Mesendoderm (in vitro differentiated cells): ENCODE measurements around the gene EVI5L.

ENCODE experiments used
- DNase-seq: peaks from one replicate; pipeline ENCODE4 v3.0.0; 2013
- H2AK5ac ChIP-seq: 2 replicates; pipeline ENCODE4 v1.6.1; 2013; ENCODE audit warnings: low read length, inconsistent platforms
- H2BK120ac ChIP-seq: 2 replicates; pipeline ENCODE4 v1.6.1; 2013; ENCODE audit warnings: low read depth, mild to moderate bottlenecking, low read length, moderate library complexity, mixed read lengths
- H2BK15ac ChIP-seq: replicated peaks from 2 replicates; pipeline ENCODE4 v1.6.1; 2013; ENCODE audit warnings: low read depth, mild to moderate bottlenecking, moderate library complexity
- H2BK5ac ChIP-seq: 2 replicates; pipeline ENCODE4 v1.6.1; 2013; ENCODE audit warnings: low read length, inconsistent platforms
- H3K18ac ChIP-seq: 2 replicates; pipeline ENCODE4 v1.6.1; 2013; ENCODE audit warnings: mild to moderate bottlenecking, low read length, mixed read lengths
- H3K23ac ChIP-seq: one replicate; pipeline ENCODE4 v1.6.1; 2013; ENCODE audit warnings: low read length
- H3K27ac ChIP-seq: 2 replicates; pipeline ENCODE4 v1.5.1; 2013; ENCODE audit warnings: low read depth, mild to moderate bottlenecking, inconsistent platforms, low read length, moderate library complexity
- H3K27me3 ChIP-seq: 2 replicates; pipeline ENCODE4 v1.6.1; 2013; ENCODE audit warnings: low read length, control low read depth, mild to moderate bottlenecking, inconsistent platforms; ENCODE audit not compliant: insufficient read depth, poor library complexity
- H3K36me3 ChIP-seq: 2 replicates; pipeline ENCODE4 v1.6.1; 2013; ENCODE audit warnings: low read length, inconsistent platforms; ENCODE audit not compliant: control insufficient read depth, insufficient read depth
- H3K4ac ChIP-seq: one replicate; pipeline ENCODE4 v1.6.1; 2013; ENCODE audit warnings: low read depth, mild to moderate bottlenecking, low read length, moderate library complexity
- H3K4me1 ChIP-seq: 2 replicates; pipeline ENCODE4 v1.6.1; 2013; ENCODE audit warnings: low read depth, low read length, inconsistent platforms; ENCODE audit not compliant: control insufficient read depth
- H3K4me2 ChIP-seq: 2 replicates; pipeline ENCODE4 v1.6.1; 2013; ENCODE audit warnings: low read length
- H3K4me3 ChIP-seq: 2 replicates; pipeline ENCODE4 v1.5.1; 2013; ENCODE audit warnings: mild to moderate bottlenecking, low read length
- H3K56ac ChIP-seq: one replicate; pipeline ENCODE4 v1.6.1; 2013; ENCODE audit warnings: low read length
- H3K79me1 ChIP-seq: 2 replicates; pipeline ENCODE4 v1.6.1; 2013; ENCODE audit warnings: low read length, inconsistent platforms
- H3K79me2 ChIP-seq: 2 replicates; pipeline ENCODE4 v1.6.1; 2013; ENCODE audit warnings: mild to moderate bottlenecking, low read length; ENCODE audit not compliant: control insufficient read depth, insufficient read depth
- H3K9ac ChIP-seq: 2 replicates; pipeline ENCODE4 v1.6.1; 2013; ENCODE audit warnings: low read length, inconsistent platforms
- H4K5ac ChIP-seq: one replicate; pipeline ENCODE4 v1.6.1; 2013; ENCODE audit warnings: low read length
- H4K8ac ChIP-seq: one replicate; pipeline ENCODE4 v1.6.1; 2013; ENCODE audit warnings: low read depth, mild to moderate bottlenecking, control low read depth, low read length, moderate library complexity
- WGBS: extraction: QIAGEN DNeasy Blood & Tissue Kit; methylation state at CpG from one replicate; pipeline ENCODE4 v1.1.7; 2013; ENCODE audit warnings: low lambda C conversion rate, missing lambda C conversion rate; ENCODE audit not compliant: insufficient coverage; ENCODE audit errors: extremely low coverage; 5-methylcytosine and 5-hydroxymethylcytosine counted together

Gene EVI5L

GRCh38 chr19:7823686-7824301 lies 6.2 kb upstream of the EVI5L start:
- Histone ChIP-seq H3K79me1 (no peaks in the 10 kb centered on the region), H2BK120ac (no peak overlapping the region), H3K9ac (no peak overlapping the region), H3K27ac (no peak overlapping the region), H2AK5ac (no peak overlapping the region), H2BK5ac (no peak overlapping the region), H3K56ac (no peak overlapping the region), H3K4ac (no peak overlapping the region), H4K5ac (no peak overlapping the region), H4K8ac (no peak overlapping the region), H2BK15ac (no peak overlapping the region), H3K79me2 (no peaks in the 10 kb centered on the region), H3K4me3 (no peak overlapping the region), H3K4me1 (no peaks in the 10 kb centered on the region), H3K18ac (no peak overlapping the region), H3K36me3 (no peaks in the 10 kb centered on the region), H3K23ac (no peak overlapping the region), H3K27me3 (peaks cover 2% of the 10 kb centered on the region), H3K4me2 (no peak overlapping the region)
- no CpG with 5 or more reads among the region's 9 CpGs for WGBS
- no peak for DNase-seq

GRCh38 chr19:7829166-7829520 lies 875 bp upstream of the EVI5L start:
- Histone ChIP-seq H2BK120ac (no peak overlapping the region), H3K79me2 (no peaks in the 10 kb centered on the region), H3K4me1 (no peaks in the 10 kb centered on the region), H3K36me3 (no peaks in the 10 kb centered on the region), H3K9ac (peak overlapping the region; percentile 37), H3K27ac (no peak overlapping the region), H3K27me3 (peaks cover 2% of the 10 kb centered on the region), H3K4me3 (no peak overlapping the region), H2BK15ac (no peak overlapping the region), H4K8ac (no peak overlapping the region), H3K4me2 (peak overlapping the region; percentile 28), H4K5ac (no peak overlapping the region), H3K79me1 (no peaks in the 10 kb centered on the region), H2AK5ac (no peak overlapping the region), H2BK5ac (no peak overlapping the region), H3K23ac (no peak overlapping the region), H3K4ac (no peak overlapping the region), H3K18ac (no peak overlapping the region), H3K56ac (peak overlapping the region; percentile 65)
- no CpG with 5 or more reads among the region's 18 CpGs for WGBS
- no peak for DNase-seq

- Histone ChIP-seq H4K5ac (no peak overlapping the region), H3K4me2 (no peak overlapping the region), H3K79me2 (no peaks in the 10 kb centered on the region), H3K4ac (no peak overlapping the region), H3K4me3 (peak overlapping the region; percentile 44), H3K27ac (no peak overlapping the region), H2BK15ac (no peak overlapping the region), H3K23ac (no peak overlapping the region), H3K18ac (peak overlapping the region; percentile 42), H2BK5ac (no peak overlapping the region), H3K27me3 (peaks cover 2% of the 10 kb centered on the region), H3K56ac (peak overlapping the region; percentile 76), H3K9ac (peak overlapping the region; percentile 59), H2AK5ac (no peak overlapping the region), H3K36me3 (no peaks in the 10 kb centered on the region), H3K4me1 (no peaks in the 10 kb centered on the region), H3K79me1 (no peaks in the 10 kb centered on the region), H2BK120ac (no peak overlapping the region), H4K8ac (no peak overlapping the region)
- WGBS, result no CpG with 5 or more reads among the region's 53 CpGs
- DNase-seq, result no peak
These were observed 304 bp downstream of the EVI5L start for GRCh38 chr19:7830272-7830771.

GRCh38 chr19:7830823-7831222 lies 805 bp downstream of the EVI5L start:
- no CpG with 5 or more reads among the region's 7 CpGs for WGBS
- H2AK5ac ChIP-seq, result no peak overlapping the region
- no peaks in the 10 kb centered on the region for H3K79me1 ChIP-seq
- no peak overlapping the region for H2BK5ac ChIP-seq
- no peak overlapping the region for H3K4me3 ChIP-seq
- H3K4me2 ChIP-seq, result no peak overlapping the region
- no peak for DNase-seq
- H2BK120ac ChIP-seq, result no peak overlapping the region
- no peak overlapping the region for H3K27ac ChIP-seq
- H2BK15ac ChIP-seq, result no peak overlapping the region
- H4K8ac ChIP-seq, result no peak overlapping the region
- H3K36me3 ChIP-seq, result no peaks in the 10 kb centered on the region
- no peak overlapping the region for H3K23ac ChIP-seq
- peaks cover 2% of the 10 kb centered on the region for H3K27me3 ChIP-seq
- no peaks in the 10 kb centered on the region for H3K79me2 ChIP-seq
- no peak overlapping the region for H4K5ac ChIP-seq
- H3K4ac ChIP-seq, result no peak overlapping the region
- H3K18ac ChIP-seq, result no peak overlapping the region
- peak overlapping the region; percentile 49 for H3K56ac ChIP-seq
- H3K9ac ChIP-seq, result no peak overlapping the region
- no peaks in the 10 kb centered on the region for H3K4me1 ChIP-seq

- H2BK5ac ChIP-seq, result no peak overlapping the region
- peak; percentile 88 for DNase-seq
- H3K79me1 ChIP-seq, result no peaks in the 10 kb centered on the region
- no peak overlapping the region for H2BK15ac ChIP-seq
- no peaks in the 10 kb centered on the region for H3K36me3 ChIP-seq
- no peaks in the 10 kb centered on the region for H3K4me1 ChIP-seq
- H3K4ac ChIP-seq, result no peak overlapping the region
- H4K8ac ChIP-seq, result no peak overlapping the region
- H3K27me3 ChIP-seq, result peaks cover 2% of the 10 kb centered on the region
- no peak overlapping the region for H3K4me2 ChIP-seq
- no peak overlapping the region for H4K5ac ChIP-seq
- no peak overlapping the region for H3K27ac ChIP-seq
- no peak overlapping the region for H3K23ac ChIP-seq
- H3K79me2 ChIP-seq, result no peaks in the 10 kb centered on the region
- no peak overlapping the region for H3K9ac ChIP-seq
- no peak overlapping the region for H3K4me3 ChIP-seq
- no peak overlapping the region for H2AK5ac ChIP-seq
- no CpG with 5 or more reads among the region's 10 CpGs for WGBS
- H3K18ac ChIP-seq, result no peak overlapping the region
- no peak overlapping the region for H2BK120ac ChIP-seq
- H3K56ac ChIP-seq, result no peak overlapping the region
These were observed 1.4 kb downstream of the EVI5L start for GRCh38 chr19:7831452-7831851.

GRCh38 chr19:7832009-7832408 lies 2.0 kb downstream of the EVI5L start:
- Histone ChIP-seq H2BK15ac (no peak overlapping the region), H3K4me2 (no peak overlapping the region), H4K8ac (no peak overlapping the region), H4K5ac (no peak overlapping the region), H3K56ac (no peak overlapping the region), H2BK5ac (no peak overlapping the region), H3K4me3 (no peak overlapping the region), H3K4me1 (no peaks in the 10 kb centered on the region), H3K79me1 (no peaks in the 10 kb centered on the region), H2BK120ac (no peak overlapping the region), H3K27ac (no peak overlapping the region), H3K4ac (no peak overlapping the region), H3K79me2 (no peaks in the 10 kb centered on the region), H3K36me3 (no peaks in the 10 kb centered on the region), H3K27me3 (peaks cover 2% of the 10 kb centered on the region), H2AK5ac (no peak overlapping the region), H3K9ac (no peak overlapping the region), H3K23ac (no peak overlapping the region), H3K18ac (no peak overlapping the region)
- WGBS, result no CpG with 5 or more reads among the region's 17 CpGs
- no peak for DNase-seq
